ENCODE measurements around the gene SH3RF1.

Gene SH3RF1

DNA sequence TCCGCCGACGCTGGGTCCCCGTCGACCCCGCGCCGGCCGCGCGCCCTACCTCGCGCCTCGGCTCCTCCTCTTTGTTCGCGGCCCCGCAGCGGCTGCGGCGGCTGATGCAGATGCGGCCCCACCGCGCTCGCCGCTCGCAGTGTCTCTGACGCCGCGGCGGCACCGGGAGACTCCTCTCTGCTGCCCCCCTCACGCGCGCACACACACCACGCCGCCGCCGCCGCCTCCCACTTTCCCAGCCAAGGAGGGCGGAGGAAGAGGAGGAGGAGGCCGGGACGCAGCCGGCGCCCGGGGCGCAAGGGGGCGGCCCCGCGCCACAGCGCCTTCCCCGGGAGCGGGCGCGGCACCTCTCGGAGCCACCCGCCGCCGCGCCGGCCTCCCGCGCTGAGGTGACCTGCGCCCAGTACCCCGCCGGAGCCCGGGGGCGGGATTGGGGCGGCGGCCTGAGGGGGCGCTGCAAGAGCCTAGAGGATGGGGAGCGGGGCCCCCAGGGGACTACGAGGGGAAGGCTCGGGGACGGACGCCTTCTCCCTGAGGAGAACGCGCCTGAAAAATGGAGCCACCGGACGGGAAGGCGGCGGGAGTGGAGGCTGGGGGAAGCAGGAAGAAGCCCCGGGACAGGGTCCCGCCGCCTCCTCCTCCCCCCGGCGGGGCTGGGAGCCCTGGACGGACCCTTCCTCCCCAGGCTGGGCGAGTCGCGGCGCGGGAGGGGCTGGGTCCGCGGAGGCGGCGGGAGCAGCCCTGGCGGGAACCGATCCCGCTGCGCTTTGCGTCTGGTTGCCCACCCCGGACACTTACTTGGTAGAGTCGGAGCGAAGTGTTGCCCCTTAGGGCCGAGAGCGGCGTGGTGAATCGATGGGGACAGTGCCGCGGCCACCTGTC, at the start of gene SH3RF1:
Gene SH3RF1, minus strand, starts transcription at position 147 of the 882 bp plus-strand sequence. CDS start 1,744 bp downstream, outside the sequence.
- H3K27ac ChIP-seq (ENCODE audit: low read length), result no peak within 1 kb of the TSS
- peaks cover 46% of the 10 kb centered on the region for H3K27me3 ChIP-seq (ENCODE audit: low read depth, low read length)
- no peaks in the 10 kb centered on the region for H3K79me2 ChIP-seq (ENCODE audit: low read length)
- H3K9me3 ChIP-seq (ENCODE audit: insufficient read depth, low read length), result no peaks in the 10 kb centered on the region
- peak within 1 kb of the TSS; percentile 84 for H3K4me3 ChIP-seq (ENCODE audit: low read length)
- peak within 1 kb of the TSS; percentile 65 for H2AFZ ChIP-seq (ENCODE audit: low read depth, low read length)
- no peaks in the 10 kb centered on the region for H3K36me3 ChIP-seq (replicated peaks; ENCODE audit: low read depth, low read length)
- no peaks in the 10 kb centered on the region for H4K20me1 ChIP-seq (ENCODE audit: insufficient read depth, low read length)
- peak within 1 kb of the TSS; percentile 66 for H3K9ac ChIP-seq (ENCODE audit: low read length)
- H3K4me1 ChIP-seq (ENCODE audit: low read length), result peaks cover 20% of the 10 kb centered on the region
- H3K4me2 ChIP-seq (ENCODE audit: low read length), result peak within 1 kb of the TSS; percentile 83
- TF ChIP-seq, protein P1, sequence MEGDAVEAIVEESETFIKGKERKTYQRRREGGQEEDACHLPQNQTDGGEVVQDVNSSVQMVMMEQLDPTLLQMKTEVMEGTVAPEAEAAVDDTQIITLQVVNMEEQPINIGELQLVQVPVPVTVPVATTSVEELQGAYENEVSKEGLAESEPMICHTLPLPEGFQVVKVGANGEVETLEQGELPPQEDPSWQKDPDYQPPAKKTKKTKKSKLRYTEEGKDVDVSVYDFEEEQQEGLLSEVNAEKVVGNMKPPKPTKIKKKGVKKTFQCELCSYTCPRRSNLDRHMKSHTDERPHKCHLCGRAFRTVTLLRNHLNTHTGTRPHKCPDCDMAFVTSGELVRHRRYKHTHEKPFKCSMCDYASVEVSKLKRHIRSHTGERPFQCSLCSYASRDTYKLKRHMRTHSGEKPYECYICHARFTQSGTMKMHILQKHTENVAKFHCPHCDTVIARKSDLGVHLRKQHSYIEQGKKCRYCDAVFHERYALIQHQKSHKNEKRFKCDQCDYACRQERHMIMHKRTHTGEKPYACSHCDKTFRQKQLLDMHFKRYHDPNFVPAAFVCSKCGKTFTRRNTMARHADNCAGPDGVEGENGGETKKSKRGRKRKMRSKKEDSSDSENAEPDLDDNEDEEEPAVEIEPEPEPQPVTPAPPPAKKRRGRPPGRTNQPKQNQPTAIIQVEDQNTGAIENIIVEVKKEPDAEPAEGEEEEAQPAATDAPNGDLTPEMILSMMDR (IDR thresholded peaks at IDR 0.05; ENCODE audit: low read depth, low read length), result peak; percentile 36
- TF ChIP-seq EZH2phosphoT487 (IDR thresholded peaks at IDR 0.05; ENCODE audit: low read depth), result no peak

GRCh38 chr4:169315530-169316343, 45.0 kb upstream of the SH3RF1 start:
- Histone ChIP-seq H3K27me3 (ENCODE audit: low read depth, low read length) (0 out of 2 replicates have a peak, but pooled peaks cover 3% of the 10 kb centered on the region), H3K9me3 (ENCODE audit: insufficient read depth, low read length) (no peaks in the 10 kb centered on the region), H3K9ac (ENCODE audit: low read length) (no peak overlapping the region), H3K27ac (ENCODE audit: low read length) (no peak overlapping the region), H3K4me3 (ENCODE audit: low read length) (no peak overlapping the region), H2AFZ (ENCODE audit: low read depth, low read length) (no peak overlapping the region), H3K4me1 (ENCODE audit: low read length) (no peaks in the 10 kb centered on the region), H4K20me1 (ENCODE audit: insufficient read depth, low read length) (no peaks in the 10 kb centered on the region), H3K79me2 (ENCODE audit: low read length) (no peaks in the 10 kb centered on the region), H3K4me2 (ENCODE audit: low read length) (no peak overlapping the region), H3K36me3 (replicated peaks; ENCODE audit: low read depth, low read length) (no peaks in the 10 kb centered on the region)
- TF ChIP-seq, protein P1 (IDR thresholded peaks at IDR 0.05; ENCODE audit: low read depth, low read length), result no peak
- no peak for TF ChIP-seq EZH2phosphoT487 (IDR thresholded peaks at IDR 0.05; ENCODE audit: low read depth)

DNA sequence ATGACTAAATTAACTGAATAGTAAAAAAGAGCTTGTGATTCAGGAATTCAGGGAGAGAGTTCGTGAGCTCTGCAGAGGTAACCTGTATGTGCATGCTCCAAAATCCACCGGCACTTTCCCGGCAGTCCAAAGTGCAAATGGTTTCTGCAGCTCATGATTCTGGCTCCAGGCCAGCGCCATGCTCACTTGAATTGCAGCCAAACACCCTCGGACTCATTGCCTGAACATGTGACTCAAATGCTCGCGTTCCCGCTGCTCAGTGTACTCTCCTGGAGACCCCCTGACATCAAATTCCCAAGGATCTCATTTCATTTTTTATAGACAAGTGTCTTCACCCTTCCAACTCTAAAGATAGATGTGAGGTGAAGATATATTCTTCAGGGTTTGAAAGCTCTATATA, 44.1 kb upstream of the SH3RF1 start:
- Histone ChIP-seq H4K20me1 (ENCODE audit: insufficient read depth, low read length) (no peaks in the 10 kb centered on the region), H3K4me3 (ENCODE audit: low read length) (no peak overlapping the region), H3K27ac (ENCODE audit: low read length) (no peak overlapping the region), H3K9ac (ENCODE audit: low read length) (no peak overlapping the region), H3K36me3 (replicated peaks; ENCODE audit: low read depth, low read length) (no peaks in the 10 kb centered on the region), H3K79me2 (ENCODE audit: low read length) (no peaks in the 10 kb centered on the region), H3K27me3 (ENCODE audit: low read depth, low read length) (0 out of 2 replicates have a peak, but pooled peaks cover 3% of the 10 kb centered on the region), H3K4me2 (ENCODE audit: low read length) (no peak overlapping the region), H3K4me1 (ENCODE audit: low read length) (no peaks in the 10 kb centered on the region), H3K9me3 (ENCODE audit: insufficient read depth, low read length) (no peaks in the 10 kb centered on the region), H2AFZ (ENCODE audit: low read depth, low read length) (no peak overlapping the region)
- TF ChIP-seq EZH2phosphoT487 (IDR thresholded peaks at IDR 0.05; ENCODE audit: low read depth), result no peak
- TF ChIP-seq, protein P1 (IDR thresholded peaks at IDR 0.05; ENCODE audit: low read depth, low read length), result no peak

- Histone ChIP-seq H4K20me1 (ENCODE audit: insufficient read depth, low read length) (no peaks in the 10 kb centered on the region), H3K9ac (ENCODE audit: low read length) (no peak overlapping the region), H3K79me2 (ENCODE audit: low read length) (no peaks in the 10 kb centered on the region), H3K4me2 (ENCODE audit: low read length) (no peak overlapping the region), H2AFZ (ENCODE audit: low read depth, low read length) (no peak overlapping the region), H3K4me3 (ENCODE audit: low read length) (no peak overlapping the region), H3K4me1 (ENCODE audit: low read length) (no peaks in the 10 kb centered on the region), H3K27me3 (ENCODE audit: low read depth, low read length) (0 out of 2 replicates have a peak, but pooled peaks cover 3% of the 10 kb centered on the region), H3K9me3 (ENCODE audit: insufficient read depth, low read length) (no peaks in the 10 kb centered on the region), H3K36me3 (replicated peaks; ENCODE audit: low read depth, low read length) (no peaks in the 10 kb centered on the region), H3K27ac (ENCODE audit: low read length) (no peak overlapping the region)
- no peak for TF ChIP-seq EZH2phosphoT487 (IDR thresholded peaks at IDR 0.05; ENCODE audit: low read depth)
- TF ChIP-seq, protein P1 (IDR thresholded peaks at IDR 0.05; ENCODE audit: low read depth, low read length), result no peak
These were observed 43.0 kb upstream of the SH3RF1 start for GRCh38 chr4:169313732-169314131.
